ENCODE measurements around the gene OLFM2. TPM values are rescaled to one million over a fixed set of nuclear protein-coding genes. Genes with fewer than 3 reads are reported as not detected.

The OLFM2 gene
- total and polyA plus RNA-seq, 4 donors, result 3.9 to 14.5 (median 9.1) TPM

DNA sequence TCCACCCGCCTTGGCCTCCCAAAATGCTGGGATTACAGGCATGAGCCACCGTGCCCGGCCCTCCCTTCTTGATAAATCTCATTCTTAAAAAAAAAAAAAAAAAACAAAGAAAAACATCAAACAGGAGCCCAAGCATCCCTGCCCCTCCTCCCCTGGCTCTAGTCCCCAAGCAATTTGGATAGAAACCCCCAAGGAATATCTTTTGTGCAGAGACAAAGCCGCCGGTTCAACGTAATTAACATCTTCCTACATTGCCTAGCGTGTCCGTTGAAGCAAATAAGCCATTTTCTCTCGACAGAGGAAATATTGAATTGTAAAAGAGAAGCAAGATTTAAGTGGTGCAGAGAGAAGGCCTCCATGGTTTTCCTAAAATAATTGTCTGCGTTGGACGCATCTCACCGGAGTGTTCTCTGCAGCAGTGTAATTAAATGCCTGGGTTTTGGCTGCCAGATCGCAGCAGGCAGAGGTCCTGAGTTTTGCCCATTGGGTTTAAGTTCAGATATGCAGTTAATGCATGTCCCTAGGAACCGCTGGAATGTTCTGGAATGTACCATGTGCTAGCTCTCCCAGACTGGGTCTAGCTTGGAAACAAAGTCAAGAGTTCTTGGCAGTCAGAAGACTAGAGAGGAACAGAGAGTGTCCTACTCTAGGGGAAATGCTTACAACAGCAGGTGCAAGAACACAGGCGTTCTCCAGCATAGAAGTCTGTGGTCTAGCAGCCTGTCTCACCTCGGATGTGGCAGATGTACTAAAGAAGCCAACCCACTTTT is 70.4 kb downstream of the OLFM2 start:
- DNase-seq (no peak), ATAC-seq (ENCODE audit: low FRiP score) (no peak)
- WGBS, 2 donors, result 70 to 73% methylated on average over 16 of the region's 16 CpGs
- no peak overlapping the region for H3K4me3 ChIP-seq (ENCODE audit: low read length in 2 of 2)
- H3K9me3 ChIP-seq (ENCODE audit: control insufficient read depth, low read length), result no peaks in the 10 kb centered on the region
- no peak overlapping the region for H3K27ac ChIP-seq (ENCODE audit: low read depth in 1 of 2, low read length in 2 of 2)
- intact Hi-C loops (cut with DNase I), result no loop called here
- H3K4me1 ChIP-seq (ENCODE audit: control insufficient read depth in 1 of 2, insufficient read depth in 2 of 2, low read length in 2 of 2), result no peaks in the 10 kb centered on the region
- no peaks in the 10 kb centered on the region for H3K27me3 ChIP-seq (ENCODE audit: control insufficient read depth in 1 of 2, insufficient read depth in 2 of 2, low read length in 1 of 2)
- no peaks in the 10 kb centered on the region for H3K36me3 ChIP-seq (ENCODE audit: control insufficient read depth in 1 of 2, insufficient read depth in 2 of 2, low read length in 1 of 2)

DNA sequence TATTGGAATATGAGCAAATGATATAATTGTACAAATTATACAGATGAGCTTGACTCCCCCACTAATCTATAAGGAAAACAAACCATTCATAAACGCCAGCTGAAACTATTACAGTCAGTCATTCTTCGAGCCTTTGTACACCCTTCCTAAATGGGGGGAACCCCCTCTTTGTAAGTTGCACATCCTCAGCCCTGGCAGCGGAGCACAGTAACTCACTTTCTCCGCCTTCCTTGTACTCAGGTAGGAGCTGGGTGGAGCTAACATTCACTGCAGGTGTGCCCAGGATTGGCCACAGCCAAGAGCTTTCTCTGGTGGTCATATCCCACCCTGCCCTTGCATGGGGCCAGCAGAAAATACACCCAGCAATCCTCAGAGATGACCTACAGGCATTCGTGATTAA is 72.6 kb downstream of the OLFM2 start:
- Histone ChIP-seq H3K27ac (ENCODE audit: low read depth in 1 of 2, low read length in 2 of 2) (no peak overlapping the region), H3K4me3 (ENCODE audit: low read length in 2 of 2) (no peak overlapping the region), H3K36me3 (ENCODE audit: control insufficient read depth in 1 of 2, insufficient read depth in 2 of 2, low read length in 1 of 2) (no peaks in the 10 kb centered on the region), H3K4me1 (ENCODE audit: control insufficient read depth in 1 of 2, insufficient read depth in 2 of 2, low read length in 2 of 2) (no peaks in the 10 kb centered on the region), H3K9me3 (ENCODE audit: control insufficient read depth, low read length) (no peaks in the 10 kb centered on the region), H3K27me3 (ENCODE audit: control insufficient read depth in 1 of 2, insufficient read depth in 2 of 2, low read length in 1 of 2) (no peaks in the 10 kb centered on the region)
- intact Hi-C loops (cut with DNase I), result no loop called here
- 78 to 83% methylated on average over 5 of the region's 5 CpGs for WGBS, 2 donors
- no peak for ATAC-seq (ENCODE audit: low FRiP score)
- DNase-seq, result no peak

DNA sequence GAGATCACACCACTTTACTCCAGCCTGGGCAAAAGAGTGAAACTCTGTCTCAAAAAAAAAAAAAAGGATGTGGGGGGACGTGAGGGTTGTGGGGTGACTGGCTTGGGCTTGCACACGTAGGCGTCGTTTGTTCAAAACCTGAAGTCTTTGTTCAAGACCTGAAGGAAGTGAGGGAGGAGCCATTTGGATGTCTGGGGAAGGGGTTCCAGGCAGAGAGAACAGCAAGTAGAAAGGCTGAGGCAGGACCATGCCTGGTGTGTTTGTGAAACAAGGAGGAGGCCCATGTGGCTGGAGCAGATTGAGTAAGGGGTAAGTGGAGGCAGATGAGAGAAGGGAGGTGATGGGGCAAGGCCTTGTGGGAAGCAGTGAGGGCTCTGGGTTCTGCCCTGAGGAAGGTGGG is 73.4 kb downstream of the OLFM2 start:
- Histone ChIP-seq H3K27me3 (ENCODE audit: control insufficient read depth in 1 of 2, insufficient read depth in 2 of 2, low read length in 1 of 2) (no peaks in the 10 kb centered on the region), H3K4me1 (ENCODE audit: control insufficient read depth in 1 of 2, insufficient read depth in 2 of 2, low read length in 2 of 2) (no peaks in the 10 kb centered on the region), H3K4me3 (ENCODE audit: low read length in 2 of 2) (no peak overlapping the region), H3K36me3 (ENCODE audit: control insufficient read depth in 1 of 2, insufficient read depth in 2 of 2, low read length in 1 of 2) (no peaks in the 10 kb centered on the region), H3K9me3 (ENCODE audit: control insufficient read depth, low read length) (no peaks in the 10 kb centered on the region), H3K27ac (ENCODE audit: low read depth in 1 of 2, low read length in 2 of 2) (no peak overlapping the region)
- intact Hi-C loops (cut with DNase I), result no loop called here
- ATAC-seq (ENCODE audit: low FRiP score) (no peak), DNase-seq (no peak)
- 81 to 89% methylated on average over 4 of the region's 4 CpGs for WGBS, 2 donors

DNA sequence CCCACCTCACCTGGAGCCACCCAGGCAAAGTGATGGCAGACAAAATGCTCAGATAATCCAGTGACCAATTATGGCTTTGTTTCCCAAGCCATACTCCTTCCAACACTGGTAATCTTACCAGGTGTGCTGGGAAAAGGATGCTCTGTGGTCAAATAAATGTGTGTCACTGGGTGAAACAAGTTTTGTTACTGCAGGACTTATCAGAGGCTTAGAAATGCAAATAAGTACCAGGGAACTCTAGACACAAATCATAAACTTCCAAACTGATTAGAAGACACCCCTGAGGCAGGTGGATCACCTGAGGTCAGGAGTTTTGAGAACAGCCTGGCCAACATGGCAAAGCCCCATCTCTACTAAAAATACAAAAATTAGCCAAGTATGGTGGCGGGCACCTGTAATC is 74.8 kb downstream of the OLFM2 start:
- Histone ChIP-seq H3K36me3 (ENCODE audit: control insufficient read depth in 1 of 2, insufficient read depth in 2 of 2, low read length in 1 of 2) (no peaks in the 10 kb centered on the region), H3K27ac (ENCODE audit: low read depth in 1 of 2, low read length in 2 of 2) (no peak overlapping the region), H3K4me3 (ENCODE audit: low read length in 2 of 2) (no peak overlapping the region), H3K27me3 (ENCODE audit: control insufficient read depth in 1 of 2, insufficient read depth in 2 of 2, low read length in 1 of 2) (no peaks in the 10 kb centered on the region), H3K4me1 (ENCODE audit: control insufficient read depth in 1 of 2, insufficient read depth in 2 of 2, low read length in 2 of 2) (no peaks in the 10 kb centered on the region), H3K9me3 (ENCODE audit: control insufficient read depth, low read length) (no peaks in the 10 kb centered on the region)
- no peak for DNase-seq
- 96 to 100% methylated on average over 1 of the region's 1 CpG for WGBS, 2 donors
- no peak for ATAC-seq (ENCODE audit: low FRiP score)
- intact Hi-C loops (cut with DNase I), result no loop called here

DNA sequence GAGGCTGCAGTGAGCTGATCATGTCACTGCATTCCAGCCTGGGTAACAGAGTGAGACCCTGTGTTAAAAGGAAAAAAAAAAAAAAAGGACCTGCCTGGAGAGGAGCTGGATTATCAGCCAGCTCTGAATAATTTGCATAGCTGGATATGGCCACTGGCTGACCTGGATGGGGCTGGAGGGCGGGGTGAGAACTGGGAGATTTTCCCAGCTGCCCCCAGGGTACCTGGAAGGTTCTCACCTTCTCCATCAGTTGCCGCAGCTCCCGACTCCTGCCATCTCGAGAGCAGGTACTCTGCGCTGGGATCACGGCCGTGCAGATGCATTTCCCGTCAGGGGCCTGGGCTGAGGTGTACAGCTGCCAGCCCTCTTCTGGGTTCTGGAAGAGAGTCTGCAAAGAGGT is 75.9 kb downstream of the OLFM2 start:
- no peaks in the 10 kb centered on the region for H3K4me1 ChIP-seq (ENCODE audit: control insufficient read depth in 1 of 2, insufficient read depth in 2 of 2, low read length in 2 of 2)
- H3K27me3 ChIP-seq (ENCODE audit: control insufficient read depth in 1 of 2, insufficient read depth in 2 of 2, low read length in 1 of 2), result no peaks in the 10 kb centered on the region
- no peak overlapping the region for H3K27ac ChIP-seq (ENCODE audit: low read depth in 1 of 2, low read length in 2 of 2)
- no peak for DNase-seq
- H3K9me3 ChIP-seq (ENCODE audit: control insufficient read depth, low read length), result no peaks in the 10 kb centered on the region
- ATAC-seq (ENCODE audit: low FRiP score), result no peak
- no peak overlapping the region for H3K4me3 ChIP-seq (ENCODE audit: low read length in 2 of 2)
- intact Hi-C loops (cut with DNase I), result no loop called here
- 89 to 92% methylated on average over 8 of the region's 8 CpGs for WGBS, 2 donors
- no peaks in the 10 kb centered on the region for H3K36me3 ChIP-seq (ENCODE audit: control insufficient read depth in 1 of 2, insufficient read depth in 2 of 2, low read length in 1 of 2)

DNA sequence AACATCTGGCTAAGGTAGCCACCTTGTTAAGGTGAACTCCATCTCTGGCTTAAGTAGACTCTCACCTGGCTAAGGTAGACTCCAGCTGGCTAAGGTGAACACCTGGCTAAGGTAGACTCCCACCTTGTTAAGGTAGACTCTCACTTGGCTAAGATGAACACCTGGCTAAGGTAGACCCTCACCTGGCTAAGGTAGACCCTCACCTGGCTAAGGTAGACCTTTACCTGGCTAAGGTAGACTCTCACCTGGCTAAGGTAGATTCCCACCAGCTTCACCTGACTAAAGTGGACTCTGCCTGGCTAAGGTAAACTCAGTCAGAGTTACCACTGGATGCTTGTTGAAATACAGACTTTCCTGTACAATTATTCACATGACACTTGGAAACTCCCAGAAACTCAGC is 77.5 kb downstream of the OLFM2 start:
- intact Hi-C loops (cut with DNase I), result no loop called here

DNA sequence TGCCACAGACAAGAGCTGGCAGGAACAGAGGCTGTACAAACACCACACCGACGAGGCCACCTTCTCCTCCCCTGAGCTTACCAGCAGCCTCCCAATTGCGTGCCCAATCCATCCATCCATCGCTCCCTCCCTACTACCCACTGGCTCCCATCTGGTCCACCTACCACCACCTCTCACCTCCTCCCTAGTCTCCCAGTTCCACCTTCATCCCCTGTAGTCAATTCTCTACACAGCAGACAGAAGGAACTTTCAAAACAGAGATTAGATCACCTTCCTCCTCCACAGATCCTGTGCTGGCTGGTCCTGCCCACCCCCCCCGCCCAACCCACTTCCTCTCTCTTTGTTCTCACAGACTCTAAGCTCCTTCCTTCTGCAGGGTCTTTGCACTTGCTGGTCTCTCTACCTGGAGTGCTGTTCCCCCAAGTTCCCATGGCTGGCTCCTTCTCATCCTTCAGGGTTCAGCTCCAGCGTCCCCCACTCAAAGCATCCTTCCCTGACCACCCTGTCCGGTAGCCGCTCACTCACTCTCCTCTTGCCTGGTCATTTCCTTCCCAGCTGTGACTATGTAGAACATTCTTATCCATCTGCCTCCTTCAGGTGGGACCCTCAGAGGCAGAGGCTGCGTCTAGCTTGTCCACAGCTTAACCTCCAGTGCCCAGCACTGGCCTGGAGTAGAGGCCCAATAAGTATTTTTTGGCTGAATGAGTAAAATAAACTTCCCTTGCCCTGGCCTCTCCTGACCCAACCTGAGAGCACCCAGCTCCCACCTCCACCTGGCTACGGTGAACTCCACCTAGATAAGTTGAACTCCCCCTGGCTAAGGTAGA is 78.2 kb downstream of the OLFM2 start:
- WGBS, 2 donors, result 91% methylated on average over 10 of the region's 10 CpGs
- H3K36me3 ChIP-seq (ENCODE audit: control insufficient read depth in 1 of 2, insufficient read depth in 2 of 2, low read length in 1 of 2), result no peaks in the 10 kb centered on the region
- H3K4me1 ChIP-seq (ENCODE audit: control insufficient read depth in 1 of 2, insufficient read depth in 2 of 2, low read length in 2 of 2), result no peaks in the 10 kb centered on the region
- no peaks in the 10 kb centered on the region for H3K9me3 ChIP-seq (ENCODE audit: control insufficient read depth, low read length)
- intact Hi-C loops (cut with DNase I), result no loop called here
- ATAC-seq (ENCODE audit: low FRiP score), result no peak
- no peak overlapping the region for H3K4me3 ChIP-seq (ENCODE audit: low read length in 2 of 2)
- no peak for DNase-seq
- no peak overlapping the region for H3K27ac ChIP-seq (ENCODE audit: low read depth in 1 of 2, low read length in 2 of 2)
- no peaks in the 10 kb centered on the region for H3K27me3 ChIP-seq (ENCODE audit: control insufficient read depth in 1 of 2, insufficient read depth in 2 of 2, low read length in 1 of 2)

More for the DNA sequence above, 77.5 kb downstream of the OLFM2 start:
- ATAC-seq (ENCODE audit: low FRiP score) (no peak), DNase-seq (no peak)
- H3K4me1 ChIP-seq (ENCODE audit: control insufficient read depth in 1 of 2, insufficient read depth in 2 of 2, low read length in 2 of 2), result no peaks in the 10 kb centered on the region
- H3K27ac ChIP-seq (ENCODE audit: low read depth in 1 of 2, low read length in 2 of 2), result no peak overlapping the region
- no peaks in the 10 kb centered on the region for H3K36me3 ChIP-seq (ENCODE audit: control insufficient read depth in 1 of 2, insufficient read depth in 2 of 2, low read length in 1 of 2)
- no peak overlapping the region for H3K4me3 ChIP-seq (ENCODE audit: low read length in 2 of 2)
- H3K27me3 ChIP-seq (ENCODE audit: control insufficient read depth in 1 of 2, insufficient read depth in 2 of 2, low read length in 1 of 2), result no peaks in the 10 kb centered on the region
- no peaks in the 10 kb centered on the region for H3K9me3 ChIP-seq (ENCODE audit: control insufficient read depth, low read length)

DNA sequence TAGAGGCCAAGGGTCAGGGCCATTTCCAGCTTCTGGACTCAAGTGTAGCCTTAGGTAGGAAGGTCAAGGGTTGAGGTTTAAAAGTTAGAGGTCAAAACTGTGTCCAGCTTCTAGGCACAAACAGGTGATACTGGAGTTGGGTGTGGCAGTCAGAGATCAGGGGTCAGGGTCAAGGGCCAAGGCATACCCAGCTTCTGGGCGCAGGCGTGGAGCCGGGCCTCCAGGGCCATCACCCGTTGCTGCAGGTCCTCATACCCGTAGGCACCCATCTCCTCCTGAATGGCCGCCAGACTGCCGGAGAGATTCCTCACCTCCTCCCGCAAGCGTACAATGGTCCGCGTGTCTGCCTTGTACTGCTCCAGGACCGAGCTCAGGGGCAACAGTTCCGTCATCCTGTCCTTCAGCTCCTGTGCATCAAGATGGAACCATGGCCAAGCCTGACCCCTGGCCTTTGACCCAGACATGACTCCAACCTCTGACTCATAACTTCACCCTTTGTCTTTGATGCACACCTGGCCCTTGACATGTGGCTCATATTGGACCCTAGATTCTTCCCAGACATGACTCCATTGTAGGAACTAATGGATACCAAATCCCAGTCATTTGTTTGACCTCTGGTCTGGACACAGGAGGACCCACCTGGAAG is 79.1 kb downstream of the OLFM2 start:
- Histone ChIP-seq H3K36me3 (ENCODE audit: control insufficient read depth in 1 of 2, insufficient read depth in 2 of 2, low read length in 1 of 2) (no peaks in the 10 kb centered on the region), H3K4me3 (ENCODE audit: low read length in 2 of 2) (no peak overlapping the region), H3K4me1 (ENCODE audit: control insufficient read depth in 1 of 2, insufficient read depth in 2 of 2, low read length in 2 of 2) (no peaks in the 10 kb centered on the region), H3K27ac (ENCODE audit: low read depth in 1 of 2, low read length in 2 of 2) (no peak overlapping the region), H3K27me3 (ENCODE audit: control insufficient read depth in 1 of 2, insufficient read depth in 2 of 2, low read length in 1 of 2) (no peaks in the 10 kb centered on the region), H3K9me3 (ENCODE audit: control insufficient read depth, low read length) (no peaks in the 10 kb centered on the region)
- DNase-seq, result no peak
- ATAC-seq (ENCODE audit: low FRiP score), result no peak
- intact Hi-C loops (cut with DNase I), result no loop called here
- 94 to 95% methylated on average over 13 of the region's 13 CpGs for WGBS, 2 donors
